Superior temporal gyrus (tissue), 1 donor: ENCODE data around the gene MAPK8IP1.
A peak's percentile ranks its signal among the peaks of the same experiment; 100 is the strongest.

Experiments used
- DNase-seq: peaks from one replicate; pipeline ENCODE4 v3.0.0-alpha.2; 2016; ENCODE audit errors: extremely low spot score

MAPK8IP1 gene

GRCh38 chr11:45942381-45942780, 56.9 kb downstream of the MAPK8IP1 start:
- no peak for DNase-seq

- DNase-seq: no peak
Measured at GRCh38 chr11:45945397-45945999, 60.0 kb downstream of the MAPK8IP1 start.

DNA sequence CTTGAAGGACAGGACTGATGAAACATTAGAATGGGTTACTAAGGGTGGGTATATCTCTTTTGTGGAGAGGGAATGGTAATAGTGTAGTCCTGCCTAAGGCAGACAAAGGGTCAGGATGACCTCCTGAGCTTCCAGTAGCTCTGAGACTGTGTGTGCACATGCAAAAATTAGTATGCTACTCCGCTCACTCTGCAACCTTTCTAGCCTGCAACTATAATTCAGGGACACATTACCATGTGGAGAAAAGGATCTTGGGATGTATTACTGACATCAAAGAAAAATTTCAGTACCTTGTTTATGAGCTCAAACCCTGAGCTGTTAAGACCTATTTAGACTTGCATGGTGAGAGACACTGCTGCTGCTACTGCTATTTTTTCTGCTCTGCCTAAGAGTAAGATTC, 62.4 kb downstream of the MAPK8IP1 start:
- DNase-seq: no peak

- DNase-seq: no peak
Measured at GRCh38 chr11:45948356-45948755, 62.9 kb downstream of the MAPK8IP1 start.

- peak; percentile 48 for DNase-seq
Measured at GRCh38 chr11:45949992-45950407, 64.5 kb downstream of the MAPK8IP1 start.
